Karpas-422 (cell line): Measurements from ENCODE around the gene GPSM1. TPM values are rescaled to one million over a fixed set of nuclear protein-coding genes. Genes with fewer than 3 reads are reported as not detected.

Experiments used
- DNase-seq: peaks from one replicate; pipeline ENCODE4 v3.0.0-alpha.2; 2015
- H2AFZ ChIP-seq: fragments of 200-600 bp; sonication (generic); 2 replicates; pipeline ENCODE4 v1.6.1; 2014; ENCODE audit warnings: antibody characterized with exemption, low read length, mixed read lengths
- H3K27ac ChIP-seq: fragments of 200-600 bp; sonication (generic); 2 replicates; pipeline ENCODE4 v1.5.1; 2014; ENCODE audit warnings: mild to moderate bottlenecking, low read length, moderate library complexity
- H3K27me3 ChIP-seq: fragments of 200-600 bp; sonication (generic); 2 replicates; pipeline ENCODE4 v1.6.1; 2014; ENCODE audit warnings: low read length, mixed read lengths
- H3K36me3 ChIP-seq: fragments of 200-600 bp; sonication (generic); 2 replicates; pipeline ENCODE4 v1.6.1; 2014; ENCODE audit warnings: low read length, mixed read lengths; ENCODE audit not compliant: insufficient read depth
- H3K4me1 ChIP-seq: fragments of 200-600 bp; sonication (generic); 2 replicates; pipeline ENCODE4 v1.6.1; 2014; ENCODE audit warnings: mild to moderate bottlenecking, low read length, mixed read lengths
- H3K4me2 ChIP-seq: fragments of 200-600 bp; sonication (generic); 2 replicates; pipeline ENCODE4 v1.6.1; 2014; ENCODE audit warnings: low read length, low read depth, mild to moderate bottlenecking; ENCODE audit not compliant: poor library complexity, severe bottlenecking
- H3K4me3 ChIP-seq: fragments of 200-600 bp; sonication (generic); 2 replicates; pipeline ENCODE4 v1.5.1; 2014; ENCODE audit warnings: mild to moderate bottlenecking, antibody characterized with exemption, low read length, mixed read lengths
- H3K79me2 ChIP-seq: fragments of 200-600 bp; sonication (generic); 2 replicates; pipeline ENCODE4 v1.6.1; 2014; ENCODE audit warnings: mild to moderate bottlenecking, low read length, mixed read lengths
- H3K9ac ChIP-seq: fragments of 200-600 bp; sonication (generic); 2 replicates; pipeline ENCODE4 v1.6.0; 2014; ENCODE audit warnings: low read length
- H3K9me2 ChIP-seq: fragments of 200-600 bp; sonication (generic), shearing (Covaris generic); replicated peaks from 2 replicates; pipeline ENCODE4 v1.6.0; 2014; ENCODE audit warnings: mild to moderate bottlenecking, low read length, moderate library complexity; ENCODE audit not compliant: insufficient read depth
- H3K9me3 ChIP-seq: fragments of 300-700, 200-600 bp; sonication (generic); 2 replicates; pipeline ENCODE4 v1.6.1; 2014; ENCODE audit warnings: low read length, mixed read lengths
- H4K20me1 ChIP-seq: fragments of 200-600 bp; sonication (generic); 2 replicates; pipeline ENCODE4 v1.6.1; 2014; ENCODE audit warnings: mild to moderate bottlenecking, antibody characterized with exemption, low read length, low read depth; ENCODE audit not compliant: insufficient read depth
- total RNA-seq: library from RNA; depleted of rRNA; stranded (reverse); fragments of >200 nt; shearing (Covaris generic); gene quantifications from 2 replicates; pipeline ENCODE4 v1.2.3, GENCODE V29; 2014; ENCODE audit warnings: low replicate concordance

Gene GPSM1
- total RNA-seq, 1 experiment from 2014 or later, result 11.7 TPM

DNA sequence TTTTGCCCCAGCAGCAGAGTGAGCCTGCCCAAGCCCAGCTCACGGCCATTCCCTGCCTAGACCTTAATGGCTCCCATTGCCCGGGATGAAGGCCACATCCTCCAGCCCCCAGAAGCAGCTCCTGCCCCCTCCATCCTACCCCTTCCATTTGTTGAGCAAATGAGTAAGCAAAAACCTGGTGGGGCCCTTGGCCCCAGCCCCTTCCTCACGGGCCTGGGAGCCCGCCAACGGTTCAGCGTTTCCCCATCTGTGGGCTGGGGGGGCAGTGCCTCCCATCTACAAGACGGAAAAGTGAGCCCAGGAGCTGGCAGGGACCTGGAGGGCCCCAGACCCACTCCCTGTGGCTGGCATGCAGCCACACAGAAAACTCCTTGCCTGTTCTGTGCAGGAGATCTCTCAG lies 27.8 kb upstream of the GPSM1 start:
- Histone ChIP-seq H3K36me3 (no peaks in the 10 kb centered on the region), H3K4me2 (no peak overlapping the region), H4K20me1 (no peaks in the 10 kb centered on the region)

GRCh38 chr9:136300016-136300545 lies 27.3 kb upstream of the GPSM1 start:
- Histone ChIP-seq H3K9ac (no peak overlapping the region), H3K4me1 (peaks cover 5% of the 10 kb centered on the region), H3K4me3 (no peak overlapping the region), H3K79me2 (no peaks in the 10 kb centered on the region), H2AFZ (no peak overlapping the region), H3K27me3 (no peaks in the 10 kb centered on the region), H3K9me2 (no peaks in the 10 kb centered on the region), H4K20me1 (no peaks in the 10 kb centered on the region), H3K27ac (no peak overlapping the region), H3K4me2 (no peak overlapping the region), H3K36me3 (no peaks in the 10 kb centered on the region), H3K9me3 (no peaks in the 10 kb centered on the region)
- no peak for DNase-seq

More for the DNA sequence above, 27.8 kb upstream of the GPSM1 start:
- no peak overlapping the region for H3K27ac ChIP-seq
- no peak for DNase-seq
- H3K27me3 ChIP-seq, result no peaks in the 10 kb centered on the region
- peaks cover 5% of the 10 kb centered on the region for H3K4me1 ChIP-seq
- no peak overlapping the region for H3K9ac ChIP-seq
- H3K4me3 ChIP-seq, result no peak overlapping the region
- H2AFZ ChIP-seq, result no peak overlapping the region
- no peaks in the 10 kb centered on the region for H3K79me2 ChIP-seq
- no peaks in the 10 kb centered on the region for H3K9me3 ChIP-seq
- no peaks in the 10 kb centered on the region for H3K9me2 ChIP-seq

DNA sequence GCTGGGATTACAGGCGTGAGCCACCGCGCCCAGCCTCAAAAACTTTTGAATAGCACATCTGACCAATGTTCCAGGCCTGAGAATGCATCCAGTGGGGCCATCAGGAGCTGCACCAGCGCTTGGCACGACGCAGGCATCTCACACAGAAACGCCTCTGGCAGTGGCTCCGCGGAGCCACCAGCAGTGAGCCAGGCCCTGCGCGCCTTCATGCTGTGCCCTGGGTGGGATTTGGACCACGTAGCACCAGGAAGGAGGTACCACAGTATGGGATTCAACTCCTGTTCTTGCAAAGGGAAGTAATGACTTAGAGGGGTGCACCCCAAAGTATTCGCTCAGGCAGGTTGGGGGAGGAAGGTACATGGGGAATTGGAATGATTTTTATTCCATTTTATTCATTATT lies 26.5 kb upstream of the GPSM1 start:
- H3K4me2 ChIP-seq, result no peak overlapping the region
- H3K27me3 ChIP-seq, result no peaks in the 10 kb centered on the region
- no peaks in the 10 kb centered on the region for H3K79me2 ChIP-seq
- no peak for DNase-seq
- H3K9ac ChIP-seq, result no peak overlapping the region
- no peak overlapping the region for H3K27ac ChIP-seq
- peaks cover 6% of the 10 kb centered on the region for H3K4me1 ChIP-seq
- no peaks in the 10 kb centered on the region for H3K36me3 ChIP-seq
- H3K4me3 ChIP-seq, result no peak overlapping the region
- no peaks in the 10 kb centered on the region for H4K20me1 ChIP-seq
- H3K9me3 ChIP-seq, result no peaks in the 10 kb centered on the region
- H2AFZ ChIP-seq, result no peak overlapping the region
- no peaks in the 10 kb centered on the region for H3K9me2 ChIP-seq

DNA sequence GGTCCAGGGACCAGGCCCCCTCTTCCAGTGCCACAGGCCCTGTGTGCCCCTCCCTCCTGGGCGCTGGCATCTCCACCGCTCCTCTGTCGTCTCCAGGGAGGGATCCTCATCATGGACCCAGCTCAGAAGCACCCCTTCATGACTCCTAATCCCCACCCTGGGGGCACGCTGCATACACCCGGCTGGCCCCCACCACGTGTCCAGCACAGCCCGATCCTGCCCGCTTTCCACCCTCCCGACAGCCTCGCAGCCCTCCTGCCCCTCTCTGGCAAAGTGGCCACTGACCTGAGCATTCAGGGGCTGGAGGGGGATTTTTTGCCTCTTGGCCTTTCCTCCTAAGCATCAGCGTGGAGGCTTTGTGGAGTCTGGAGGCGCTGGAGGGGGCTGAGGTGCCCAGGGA lies 24.8 kb upstream of the GPSM1 start:
- H3K9ac ChIP-seq, result no peak overlapping the region
- no peak overlapping the region for H2AFZ ChIP-seq
- no peak overlapping the region for H3K27ac ChIP-seq
- no peaks in the 10 kb centered on the region for H4K20me1 ChIP-seq
- H3K9me2 ChIP-seq, result no peaks in the 10 kb centered on the region
- DNase-seq, result no peak
- H3K4me2 ChIP-seq, result no peak overlapping the region
- H3K4me3 ChIP-seq, result no peak overlapping the region
- no peaks in the 10 kb centered on the region for H3K9me3 ChIP-seq
- no peaks in the 10 kb centered on the region for H3K79me2 ChIP-seq
- no peaks in the 10 kb centered on the region for H3K27me3 ChIP-seq
- H3K4me1 ChIP-seq, result peaks cover 18% of the 10 kb centered on the region
- no peaks in the 10 kb centered on the region for H3K36me3 ChIP-seq

GRCh38 chr9:136303066-136303824 lies 24.1 kb upstream of the GPSM1 start:
- Histone ChIP-seq H3K27ac (no peak overlapping the region), H3K9ac (no peak overlapping the region), H3K27me3 (no peaks in the 10 kb centered on the region), H3K9me2 (no peaks in the 10 kb centered on the region), H3K4me1 (peaks cover 15% of the 10 kb centered on the region), H3K4me3 (no peak overlapping the region), H4K20me1 (no peaks in the 10 kb centered on the region), H3K4me2 (no peak overlapping the region), H2AFZ (no peak overlapping the region), H3K79me2 (no peaks in the 10 kb centered on the region), H3K9me3 (no peaks in the 10 kb centered on the region), H3K36me3 (no peaks in the 10 kb centered on the region)
- no peak for DNase-seq

- Histone ChIP-seq H4K20me1 (no peaks in the 10 kb centered on the region), H3K36me3 (no peaks in the 10 kb centered on the region), H3K9me2 (no peaks in the 10 kb centered on the region), H3K4me1 (peaks cover 17% of the 10 kb centered on the region), H3K9me3 (no peaks in the 10 kb centered on the region), H3K79me2 (no peaks in the 10 kb centered on the region), H3K4me3 (no peak within 1 kb of the TSS), H2AFZ (no peak within 1 kb of the TSS), H3K9ac (no peak within 1 kb of the TSS), H3K4me2 (no peak within 1 kb of the TSS), H3K27ac (no peak within 1 kb of the TSS), H3K27me3 (no peaks in the 10 kb centered on the region)
- DNase-seq, result no peak
Measured at GRCh38 chr9:136303825-136304416, 23.4 kb upstream of the GPSM1 start, which contains the start of gene CCDC187. CCDC187 (minus strand) TSS chr9:136304094; CDS start chr9:136303830, 264 bp downstream.

DNA sequence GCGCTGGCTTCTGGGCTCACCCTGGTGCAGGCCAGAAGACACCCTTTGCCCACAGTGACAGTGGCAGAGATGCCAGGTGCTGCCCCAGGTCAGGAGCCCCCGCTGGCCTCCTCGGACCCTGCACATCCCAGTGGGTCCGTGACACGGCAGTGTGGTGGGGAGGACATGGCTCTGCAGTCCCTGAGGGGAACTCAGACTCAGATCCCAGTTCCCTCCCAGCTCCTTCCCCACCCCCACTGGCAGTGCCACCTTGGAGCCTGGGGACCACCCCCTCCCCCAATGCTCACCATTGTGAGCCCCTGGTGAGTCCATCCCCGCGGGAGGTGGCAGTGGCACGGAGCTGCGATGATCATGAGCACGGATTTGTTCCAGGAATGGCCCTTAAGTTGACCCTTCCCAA lies 22.9 kb upstream of the GPSM1 start:
- Histone ChIP-seq H3K36me3 (no peaks in the 10 kb centered on the region), H3K9me2 (no peaks in the 10 kb centered on the region), H2AFZ (no peak overlapping the region), H3K4me2 (no peak overlapping the region), H3K9me3 (no peaks in the 10 kb centered on the region), H4K20me1 (no peaks in the 10 kb centered on the region), H3K9ac (no peak overlapping the region), H3K4me3 (no peak overlapping the region), H3K4me1 (peaks cover 22% of the 10 kb centered on the region), H3K27ac (no peak overlapping the region), H3K27me3 (no peaks in the 10 kb centered on the region), H3K79me2 (no peaks in the 10 kb centered on the region)
- no peak for DNase-seq

DNA sequence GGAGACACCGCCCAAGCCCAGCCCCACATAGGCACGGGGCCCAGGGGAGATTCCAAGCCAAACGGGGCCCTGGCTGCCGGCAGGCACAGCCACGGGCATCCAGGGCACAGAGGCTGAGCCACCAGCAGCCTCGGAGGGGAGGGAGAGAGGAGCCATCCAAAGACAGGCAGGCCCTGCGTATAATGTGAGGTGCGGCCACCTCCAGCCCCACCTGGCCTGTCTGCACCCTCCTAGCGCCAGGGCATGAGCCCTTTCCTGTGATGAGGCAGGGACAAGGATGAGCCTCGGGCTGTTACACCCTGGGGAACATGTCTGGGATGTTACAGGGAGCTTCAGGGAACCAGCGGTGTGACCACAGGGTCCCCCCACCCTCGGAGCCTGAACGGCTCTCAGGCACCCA lies 22.4 kb upstream of the GPSM1 start:
- Histone ChIP-seq H4K20me1 (no peaks in the 10 kb centered on the region), H3K36me3 (no peaks in the 10 kb centered on the region), H3K4me3 (no peak overlapping the region), H3K4me1 (peaks cover 28% of the 10 kb centered on the region), H3K4me2 (no peak overlapping the region), H3K27me3 (no peaks in the 10 kb centered on the region), H3K9me3 (no peaks in the 10 kb centered on the region), H3K9me2 (no peaks in the 10 kb centered on the region), H2AFZ (no peak overlapping the region), H3K79me2 (no peaks in the 10 kb centered on the region), H3K27ac (no peak overlapping the region), H3K9ac (no peak overlapping the region)
- no peak for DNase-seq
